HK-2 (cell line): ENCODE data around the gene ABLIM3.

ENCODE experiments used
- DNase-seq: peaks from one replicate; pipeline ENCODE4 v3.0.0-alpha.2; 2018; ENCODE audit not compliant: unreplicated experiment

ABLIM3 gene

DNA sequence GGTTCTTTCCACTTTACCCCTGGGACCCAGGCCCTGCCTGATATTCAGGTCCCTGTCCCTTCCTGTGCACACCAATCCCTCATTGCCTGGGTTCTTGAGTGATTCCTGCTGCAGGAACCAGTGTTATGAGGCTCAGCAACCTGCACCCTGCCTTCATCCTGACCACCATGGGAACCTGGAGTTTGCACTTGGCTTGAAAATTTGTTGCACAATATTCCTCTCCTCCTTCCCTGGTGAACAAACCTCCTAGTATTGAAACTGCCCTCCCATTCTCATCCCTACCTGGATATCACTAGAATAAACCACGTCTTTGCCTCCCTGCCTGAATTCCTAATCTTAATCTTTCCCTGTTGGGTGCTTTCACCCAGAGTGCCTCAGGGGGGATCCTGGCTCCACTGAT lies 78.3 kb downstream of the ABLIM3 start:
- no peak for DNase-seq

DNA sequence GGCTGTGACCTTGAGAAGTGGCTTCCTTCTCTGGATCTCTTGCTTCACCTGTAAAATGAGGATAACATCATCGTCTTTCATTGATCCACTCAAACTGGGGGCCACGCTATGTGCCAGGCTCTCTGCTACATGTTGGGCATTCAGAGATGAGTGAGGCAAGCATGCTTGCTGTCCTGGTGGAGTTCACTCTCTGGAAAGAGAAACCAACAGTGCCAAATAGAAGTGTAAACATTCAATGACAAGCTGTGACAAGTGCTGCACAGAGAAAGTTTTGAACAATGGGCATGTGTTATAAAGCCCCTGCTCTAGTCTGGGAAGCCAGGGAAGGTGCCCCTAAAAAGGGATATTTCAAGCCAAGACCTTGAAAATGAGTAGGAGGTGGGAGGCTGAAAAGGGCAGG lies 79.5 kb downstream of the ABLIM3 start:
- no peak for DNase-seq

DNA sequence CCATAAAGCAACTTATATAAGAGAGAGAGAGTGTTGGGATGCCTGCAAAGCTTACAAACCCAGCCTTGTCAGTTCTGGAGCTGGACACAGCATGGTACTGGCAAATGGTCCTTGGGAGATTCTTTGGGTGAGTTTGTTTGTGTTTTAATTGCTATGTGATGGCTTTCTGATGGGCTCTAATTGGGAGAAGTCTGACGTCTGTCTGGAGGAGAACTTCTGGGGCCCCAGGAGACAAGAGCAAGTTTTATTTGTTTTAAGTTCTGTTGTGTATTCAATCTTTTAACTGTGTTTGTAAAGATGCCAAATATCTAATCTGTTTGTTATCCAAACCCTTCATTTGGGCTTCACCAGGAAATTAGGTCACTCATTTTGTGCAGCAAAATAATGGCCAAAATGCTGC lies 80.0 kb downstream of the ABLIM3 start:
- no peak for DNase-seq

- no peak for DNase-seq
These were observed 80.5 kb downstream of the ABLIM3 start for GRCh38 chr5:149221731-149222342.

- no peak for DNase-seq
These were observed 82.0 kb downstream of the ABLIM3 start for GRCh38 chr5:149223081-149223848.

DNA sequence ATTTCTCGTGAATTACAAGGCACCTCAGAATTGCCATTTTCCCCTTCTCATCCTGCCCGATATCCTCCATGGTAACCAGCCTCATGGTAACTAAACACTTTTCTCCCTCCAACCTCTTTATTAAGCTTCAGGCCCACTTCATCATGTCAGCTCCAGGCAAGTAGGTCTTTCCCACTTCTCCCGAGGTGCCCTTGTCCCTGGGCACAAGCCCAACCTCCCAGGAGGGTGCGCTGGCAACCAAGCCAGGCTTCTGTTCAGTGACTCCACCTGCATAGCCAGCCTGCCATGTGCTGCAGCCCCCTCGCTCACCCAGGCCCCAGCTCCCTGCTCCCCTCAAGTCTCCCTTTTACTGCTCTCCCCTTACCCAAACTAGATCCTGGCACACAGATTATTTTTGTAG lies 83.0 kb downstream of the ABLIM3 start:
- DNase-seq, result no peak

DNA sequence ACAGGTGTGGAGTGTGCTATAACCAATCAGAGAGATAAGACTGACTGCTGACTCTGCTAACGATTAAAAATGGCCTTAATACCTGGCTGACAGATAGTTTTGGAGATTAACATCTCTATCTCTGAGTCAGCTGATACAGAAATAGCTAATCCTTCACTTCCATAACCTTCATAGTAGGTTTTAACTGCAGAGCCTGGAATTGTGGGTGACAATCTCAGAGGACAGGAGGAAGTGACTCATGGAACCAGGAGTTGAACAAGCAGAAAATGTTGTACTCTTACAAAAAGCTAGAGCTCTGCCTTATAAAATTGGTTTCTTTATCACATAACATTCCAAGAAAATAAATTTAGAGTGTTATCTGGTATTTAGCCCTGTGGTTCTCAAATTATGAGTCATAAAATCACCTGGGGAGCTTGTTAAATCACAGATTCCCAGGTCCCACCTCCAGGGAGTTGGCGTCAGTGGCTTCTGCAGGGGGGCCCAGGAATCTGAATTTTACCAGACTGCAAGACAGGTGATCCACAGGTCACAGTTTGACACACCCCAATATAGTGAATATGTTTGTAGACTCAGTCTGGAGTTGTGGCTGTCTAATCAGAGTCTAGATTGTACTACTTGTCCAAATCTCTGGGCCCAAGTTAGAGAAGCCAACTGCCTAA lies 86.0 kb downstream of the ABLIM3 start:
- DNase-seq, result no peak

DNA sequence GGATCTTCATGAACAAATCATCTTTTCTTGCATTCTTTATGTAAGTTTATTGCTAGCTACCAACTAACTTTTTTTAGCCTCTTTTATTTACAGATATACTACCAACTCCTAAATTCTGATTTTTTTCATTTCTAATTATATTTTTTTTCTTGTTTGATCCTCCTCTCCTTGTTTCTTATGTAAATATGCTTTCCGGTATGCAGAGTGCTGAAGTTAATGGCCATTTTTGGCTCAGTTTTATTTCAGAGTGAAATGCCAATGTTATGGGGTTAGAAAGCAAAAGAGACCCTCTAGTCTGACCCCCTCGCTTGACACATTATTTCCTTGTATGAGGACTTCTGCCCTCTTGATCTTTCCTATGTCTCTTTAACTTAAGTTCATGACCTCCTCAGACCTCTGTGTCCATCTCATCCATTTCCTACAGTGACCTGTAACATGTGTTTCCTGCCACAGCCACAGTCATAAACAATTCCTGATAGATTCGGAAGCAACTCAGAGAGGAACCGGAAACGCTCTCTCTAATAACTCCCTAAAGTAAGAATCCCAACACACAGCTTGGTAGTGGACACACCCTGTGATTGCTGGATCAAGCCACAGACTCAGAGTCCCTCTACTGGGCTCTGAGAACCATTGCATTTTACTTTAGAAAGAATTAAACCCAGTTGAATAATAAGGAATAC lies 87.5 kb downstream of the ABLIM3 start:
- peak; percentile 19 for DNase-seq

DNA sequence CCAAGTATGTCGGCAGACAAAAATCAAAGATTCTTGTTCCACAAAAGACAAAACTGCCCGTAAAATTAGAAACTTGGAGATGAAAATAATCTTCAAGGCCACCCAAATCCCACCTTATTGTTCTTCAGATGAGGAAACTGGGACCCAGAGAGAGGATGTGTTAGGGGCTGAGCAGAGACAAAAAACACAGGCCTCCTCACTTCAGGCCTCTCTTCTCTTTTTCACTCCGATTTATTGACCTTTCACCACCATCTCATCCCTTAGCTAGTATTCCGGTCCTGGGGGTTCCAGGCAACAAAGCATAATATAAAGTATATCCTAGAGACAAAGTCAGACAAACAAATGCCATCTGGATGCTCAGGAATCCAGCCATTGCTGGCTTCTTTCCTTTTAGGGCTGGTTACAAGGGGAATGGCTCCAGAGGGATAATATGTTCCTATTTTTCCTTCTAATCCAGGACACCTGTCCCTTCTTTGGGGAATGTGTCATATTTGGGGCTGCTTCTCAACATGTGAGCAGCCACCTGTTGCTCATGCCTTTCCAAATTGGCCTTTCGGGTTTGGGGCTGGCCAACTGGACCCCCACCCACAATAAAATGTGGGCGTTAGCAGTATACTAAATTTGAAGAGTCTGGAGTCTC lies 88.1 kb downstream of the ABLIM3 start:
- DNase-seq, result no peak

- DNase-seq, result no peak
These were observed 94.5 kb downstream of the ABLIM3 start for GRCh38 chr5:149235841-149236240.

GRCh38 chr5:149237662-149238061 lies 96.4 kb downstream of the ABLIM3 start:
- no peak for DNase-seq

DNA sequence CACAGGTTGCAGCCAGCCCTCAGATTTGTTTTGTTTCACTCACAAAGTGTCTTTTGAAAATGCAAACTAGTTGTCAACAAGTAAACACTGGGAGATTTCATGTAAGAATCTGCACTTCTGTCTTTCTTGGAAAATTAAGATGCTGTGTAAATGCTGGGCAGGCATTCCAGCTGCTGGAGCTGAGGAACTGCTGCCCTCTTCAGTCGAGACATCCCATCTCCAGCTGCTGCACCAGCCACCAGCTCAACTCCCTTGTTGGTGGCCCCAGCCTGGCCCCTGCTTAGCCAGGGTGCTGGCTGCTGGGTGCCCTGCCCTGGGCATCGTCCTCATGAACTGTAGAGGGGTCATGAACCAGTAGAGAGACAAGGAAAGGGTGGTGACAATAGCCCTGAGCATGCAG lies 97.2 kb downstream of the ABLIM3 start:
- no peak for DNase-seq

DNA sequence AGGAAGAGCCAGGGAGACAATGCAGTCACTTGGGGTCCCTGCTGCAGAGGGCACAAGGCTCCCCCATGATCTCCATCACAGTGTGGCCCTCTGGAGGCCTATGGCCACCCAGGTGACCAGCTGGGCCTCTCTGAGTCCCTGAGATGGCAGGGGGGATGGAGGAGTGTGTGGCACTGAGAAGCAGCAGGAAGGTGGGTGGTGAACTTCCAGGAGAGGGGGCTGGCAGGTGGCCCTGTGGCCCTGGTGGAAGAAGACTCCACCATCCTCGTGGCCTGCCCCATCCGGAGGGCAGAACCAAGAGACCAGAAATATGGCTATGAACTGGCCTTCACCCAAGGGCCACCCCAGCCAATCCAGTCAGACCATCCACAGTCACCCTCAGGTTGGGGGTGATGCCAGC lies 98.6 kb downstream of the ABLIM3 start:
- no peak for DNase-seq

- DNase-seq, result no peak
These were observed 99.2 kb downstream of the ABLIM3 start for GRCh38 chr5:149240354-149240998.

DNA sequence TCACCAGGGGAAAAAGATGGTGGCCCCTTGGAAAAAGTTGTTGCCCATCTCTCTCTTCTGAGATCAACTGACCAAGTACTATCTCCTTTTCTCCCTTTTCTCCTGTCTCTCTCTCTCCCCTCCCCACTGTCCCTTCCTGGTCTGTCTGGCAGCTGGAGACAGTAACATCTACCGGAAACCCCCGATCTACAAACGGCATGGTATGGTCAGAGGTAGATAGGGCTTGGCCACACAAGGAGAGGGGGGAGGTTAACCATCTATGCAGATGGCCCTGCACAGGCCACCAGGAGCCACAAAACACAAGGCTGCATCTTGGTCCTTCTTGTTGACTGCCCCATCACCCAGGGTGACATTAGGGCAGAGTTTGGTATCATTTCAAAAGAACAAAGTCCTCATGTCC lies 101.0 kb downstream of the ABLIM3 start:
- no peak for DNase-seq

- no peak for DNase-seq
These were observed 105.6 kb downstream of the ABLIM3 start for GRCh38 chr5:149246906-149247305.

DNA sequence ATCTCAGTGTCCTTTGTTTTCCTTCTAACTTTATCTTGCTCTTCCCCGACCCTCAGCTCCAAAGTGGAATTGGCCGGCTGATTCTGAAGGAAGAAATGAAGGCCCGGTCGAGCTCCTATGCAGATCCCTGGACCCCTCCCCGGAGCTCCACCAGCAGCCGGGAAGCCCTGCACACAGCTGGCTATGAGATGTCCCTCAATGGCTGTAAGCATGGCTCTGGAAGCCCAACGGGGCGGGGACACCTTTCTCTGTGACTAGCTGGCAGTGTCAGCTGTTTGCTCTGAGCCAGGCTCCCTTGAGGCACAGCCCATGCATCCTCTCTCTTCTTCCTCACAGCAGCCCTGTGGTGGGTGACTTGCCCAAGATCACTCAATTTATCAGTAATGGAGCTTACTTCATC lies 106.4 kb downstream of the ABLIM3 start:
- DNase-seq, result no peak

- DNase-seq, result no peak
These were observed 110.3 kb downstream of the ABLIM3 start for GRCh38 chr5:149251546-149251945.

GRCh38 chr5:149254506-149254905 lies 113.2 kb downstream of the ABLIM3 start:
- peak; percentile 16 for DNase-seq

GRCh38 chr5:149256451-149256850 lies 115.2 kb downstream of the ABLIM3 start:
- DNase-seq, result no peak

GRCh38 chr5:149257131-149257530 lies 115.8 kb downstream of the ABLIM3 start:
- no peak for DNase-seq
